Spleen (tissue), 7 donors: ENCODE measurements around the gene SPDYE3.
"Not testable (repeated sequence)": the region's sequence is repeated elsewhere in the genome, so short reads cannot be mapped to it uniquely, and the experiment has no call there.

Source experiments
- POLR2A ChIP-seq, 3 donors: fragments of 450-650 bp; IDR thresholded peaks; one replicate each; pipeline ENCODE4 v1.5.1; 2017; ENCODE audit warnings: antibody characterized with exemption in 3 of 3, mild to moderate bottlenecking in 1 of 3
- POLR2AphosphoS5 ChIP-seq, 3 donors: sonication (generic); formaldehyde crosslinking; IDR thresholded peaks; one replicate each; pipeline ENCODE4 v1.5.1; 2017; ENCODE audit warnings: antibody characterized with exemption in 3 of 3
- TF ChIP-seq, protein P1 (sequence below), 11 experiments: fragments of 200-600 bp in 7 of 11; fragments of 450-650 bp in 4 of 11; sonication (generic) in 4 of 11; IDR thresholded peaks in 8 of 11; conservative IDR thresholded peaks in 3 of 11; 1 replicate in 7 of 11; 2 replicates in 4 of 11; pipeline versions ENCODE4 v1.4.0 to v1.8.0; 2016 to 2021; ENCODE audit warnings: antibody characterized with exemption in 11 of 11, inconsistent platforms in 4 of 11, mild to moderate bottlenecking in 1 of 11
- donor health status: DM: no; HTN: no; CAD: no; lungs with moderate emphysema.
- donor health status: DM: no; HTN: no; CAD: no.
- donor health status: DM: no; HTN: no; CAD: no.

DNA sequence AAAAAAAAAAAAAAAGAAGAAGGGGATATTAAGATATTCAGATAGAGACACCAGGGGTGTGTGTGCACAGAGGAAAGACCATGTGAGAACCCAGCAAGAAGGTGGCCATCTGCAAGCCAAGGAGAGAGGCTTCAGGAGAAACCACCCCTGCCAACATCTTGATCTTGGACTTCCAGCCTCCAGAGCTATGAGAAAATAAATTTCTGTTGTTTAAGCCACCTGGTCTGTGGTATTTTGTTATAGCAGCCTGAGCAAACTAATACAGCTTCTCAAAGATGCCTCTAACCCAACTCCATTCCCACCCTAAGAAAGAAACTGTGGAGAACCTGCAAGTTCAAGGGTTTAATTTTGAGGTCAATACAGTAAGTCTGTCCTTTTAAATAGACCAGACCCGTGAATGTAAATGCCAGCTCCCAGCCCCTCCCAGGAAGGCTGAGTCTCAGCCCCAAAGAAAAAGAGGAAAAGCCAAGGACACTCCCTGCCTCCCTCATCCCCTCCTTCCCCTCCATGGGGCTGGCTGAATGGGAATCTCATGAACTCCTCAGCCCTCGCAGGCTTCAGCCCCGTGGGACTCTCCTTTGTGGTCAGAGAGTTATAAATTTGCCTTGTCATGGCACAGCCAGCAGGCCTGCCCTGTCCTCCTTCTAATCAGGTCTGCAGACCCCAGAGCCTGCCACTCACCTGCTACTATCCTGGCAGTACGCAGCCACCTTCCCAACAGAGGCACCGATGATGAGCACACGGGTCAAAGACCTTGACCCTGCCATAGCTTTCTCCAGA, 9.5 kb upstream of the SPDYE3 start:
- TF ChIP-seq, protein P1, sequence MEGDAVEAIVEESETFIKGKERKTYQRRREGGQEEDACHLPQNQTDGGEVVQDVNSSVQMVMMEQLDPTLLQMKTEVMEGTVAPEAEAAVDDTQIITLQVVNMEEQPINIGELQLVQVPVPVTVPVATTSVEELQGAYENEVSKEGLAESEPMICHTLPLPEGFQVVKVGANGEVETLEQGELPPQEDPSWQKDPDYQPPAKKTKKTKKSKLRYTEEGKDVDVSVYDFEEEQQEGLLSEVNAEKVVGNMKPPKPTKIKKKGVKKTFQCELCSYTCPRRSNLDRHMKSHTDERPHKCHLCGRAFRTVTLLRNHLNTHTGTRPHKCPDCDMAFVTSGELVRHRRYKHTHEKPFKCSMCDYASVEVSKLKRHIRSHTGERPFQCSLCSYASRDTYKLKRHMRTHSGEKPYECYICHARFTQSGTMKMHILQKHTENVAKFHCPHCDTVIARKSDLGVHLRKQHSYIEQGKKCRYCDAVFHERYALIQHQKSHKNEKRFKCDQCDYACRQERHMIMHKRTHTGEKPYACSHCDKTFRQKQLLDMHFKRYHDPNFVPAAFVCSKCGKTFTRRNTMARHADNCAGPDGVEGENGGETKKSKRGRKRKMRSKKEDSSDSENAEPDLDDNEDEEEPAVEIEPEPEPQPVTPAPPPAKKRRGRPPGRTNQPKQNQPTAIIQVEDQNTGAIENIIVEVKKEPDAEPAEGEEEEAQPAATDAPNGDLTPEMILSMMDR (IDR thresholded peaks at IDR 0.05 in 8 of 11, conservative IDR thresholded peaks at IDR 0.05 in 3 of 11): not testable (repeated sequence)
- not testable (repeated sequence) for TF ChIP-seq POLR2A, POLR2AphosphoS5 (IDR thresholded peaks at IDR 0.05)
